Effector CD4-positive, alpha-beta T cell (primary cell): Measurements from ENCODE around the gene SCRN2.

Experiments used
- DNase-seq: peaks from one replicate; pipeline ENCODE4 v3.0.0-alpha.2; 2020

Gene SCRN2

GRCh38 chr17:47844814-47845715 is 4.0 kb upstream of the SCRN2 start:
- no peak for DNase-seq

GRCh38 chr17:47844227-47844626 is 3.2 kb upstream of the SCRN2 start:
- no peak for DNase-seq

GRCh38 chr17:47843391-47843730 is 2.3 kb upstream of the SCRN2 start:
- no peak for DNase-seq

- no peak for DNase-seq
Measured at GRCh38 chr17:47841488-47842291, 617 bp upstream of the SCRN2 start.

- no peak for DNase-seq
Measured at GRCh38 chr17:47840001-47840741, 902 bp downstream of the SCRN2 start.

- DNase-seq, result no peak
Measured at GRCh38 chr17:47839071-47839470, 2.0 kb downstream of the SCRN2 start.

- DNase-seq, result no peak
Measured at GRCh38 chr17:47838636-47839035, 2.4 kb downstream of the SCRN2 start.

- no peak for DNase-seq
Measured at GRCh38 chr17:47837401-47838039, 3.6 kb downstream of the SCRN2 start.

- no peak for DNase-seq
Measured at GRCh38 chr17:47836601-47837000, 4.5 kb downstream of the SCRN2 start.

GRCh38 chr17:47834756-47835155 is 6.3 kb downstream of the SCRN2 start:
- DNase-seq, result no peak

GRCh38 chr17:47831934-47832327 is 9.1 kb downstream of the SCRN2 start:
- no peak for DNase-seq

- peak; percentile 86 for DNase-seq
Measured at GRCh38 chr17:47831003-47831933, 9.8 kb downstream of the SCRN2 start, which contains the start of the genes LRRC46 and MRPL10. LRRC46 (plus strand) TSS chr17:47831670; CDS start chr17:47831990, 320 bp downstream. MRPL10 (minus strand) TSS chr17:47831541; CDS start chr17:47831511, 30 bp downstream.

GRCh38 chr17:47830396-47831002 is 10.6 kb downstream of the SCRN2 start:
- DNase-seq, result no peak

- DNase-seq, result peak; percentile 24
Measured at GRCh38 chr17:47829870-47830269, 11.2 kb downstream of the SCRN2 start.

- no peak for DNase-seq
Measured at GRCh38 chr17:47823519-47823918, 17.6 kb downstream of the SCRN2 start.

GRCh38 chr17:47822785-47823184 is 18.3 kb downstream of the SCRN2 start:
- DNase-seq, result no peak

GRCh38 chr17:47821424-47822391 is 19.4 kb downstream of the SCRN2 start, which contains the start of gene OSBPL7:
OSBPL7 (minus strand) TSS chr17:47821794; CDS start chr17:47820278, 1,516 bp downstream.
- peak; percentile 69 for DNase-seq

- no peak for DNase-seq
Measured at GRCh38 chr17:47821031-47821423, 20.0 kb downstream of the SCRN2 start.

GRCh38 chr17:47820033-47820789 is 20.9 kb downstream of the SCRN2 start:
- DNase-seq, result no peak
